ENCODE data around the gene BCL2.

BCL2 gene

GRCh38 chr18:63085611-63086010, 234.0 kb downstream of the BCL2 start:
- no peak for DNase-seq (ENCODE audit: low spot score)
- TF ChIP-seq CTCF (IDR thresholded peaks at IDR 0.05; ENCODE audit: borderline replicate concordance, control extremely low read depth, extremely low read depth, insufficient read depth, missing control alignments) = no peak
- in situ Hi-C loops (cut with MboI; ENCODE audit: low sequenced_read_pairs, unreplicated experiment) = no loop called here

- in situ Hi-C loops (cut with MboI; ENCODE audit: low sequenced_read_pairs, unreplicated experiment) = no loop called here
- DNase-seq (ENCODE audit: low spot score) = no peak
- TF ChIP-seq CTCF (IDR thresholded peaks at IDR 0.05; ENCODE audit: borderline replicate concordance, control extremely low read depth, extremely low read depth, insufficient read depth, missing control alignments) = no peak
Measured at GRCh38 chr18:63084219-63084618, 235.3 kb downstream of the BCL2 start.

GRCh38 chr18:63083555-63083954, 236.0 kb downstream of the BCL2 start:
- DNase-seq (ENCODE audit: low spot score) = no peak
- in situ Hi-C loops (cut with MboI; ENCODE audit: low sequenced_read_pairs, unreplicated experiment) = no loop called here
- TF ChIP-seq CTCF (IDR thresholded peaks at IDR 0.05; ENCODE audit: borderline replicate concordance, control extremely low read depth, extremely low read depth, insufficient read depth, missing control alignments) = no peak

- in situ Hi-C loops (cut with MboI; ENCODE audit: low sequenced_read_pairs, unreplicated experiment) = no loop called here
- DNase-seq (ENCODE audit: low spot score) = no peak
- no peak for TF ChIP-seq CTCF (IDR thresholded peaks at IDR 0.05; ENCODE audit: borderline replicate concordance, control extremely low read depth, extremely low read depth, insufficient read depth, missing control alignments)
Measured at GRCh38 chr18:63083020-63083531, 236.5 kb downstream of the BCL2 start.

- DNase-seq (ENCODE audit: low spot score) = no peak
- in situ Hi-C loops (cut with MboI; ENCODE audit: low sequenced_read_pairs, unreplicated experiment) = no loop called here
Measured at GRCh38 chr18:63082366-63083019, 237.1 kb downstream of the BCL2 start.

GRCh38 chr18:63079114-63079513, 240.5 kb downstream of the BCL2 start:
- DNase-seq (ENCODE audit: low spot score) = no peak
- in situ Hi-C loops (cut with MboI; ENCODE audit: low sequenced_read_pairs, unreplicated experiment) = loop anchor here (10.0 kb wide), 1 partner anchor 64 kb away; no protein-coding TSS in a partner anchor
- TF ChIP-seq CTCF (IDR thresholded peaks at IDR 0.05; ENCODE audit: borderline replicate concordance, control extremely low read depth, extremely low read depth, insufficient read depth, missing control alignments) = no peak

More at GRCh38 chr18:63082366-63083019, 237.1 kb downstream of the BCL2 start:
- TF ChIP-seq CTCF (IDR thresholded peaks at IDR 0.05; ENCODE audit: borderline replicate concordance, control extremely low read depth, extremely low read depth, insufficient read depth, missing control alignments) = no peak
